GM10248 (cell line): ENCODE data around the gene HOXA7.

Source experiments
- CTCF ChIA-PET: fragments of 300-600 bp; sonication (Branson Sonifier 250); formaldehyde crosslinking; extraction: SDS; loops from one replicate; lab custom pipeline; 2021; ENCODE audit warnings: antibody characterized with exemption; lab: Yijun Ruan, JAX
- POLR2A ChIA-PET: fragments of 350-650 bp; sonication (Branson Sonifier 250); formaldehyde crosslinking; extraction: SDS; loops from one replicate; lab custom pipeline; 2020; ENCODE audit warnings: antibody characterized with exemption; lab: Yijun Ruan, JAX
- DNase-seq: peaks from one replicate; pipeline ENCODE4 v3.0.0; 2012; ENCODE audit errors: extremely low spot score
- CTCF ChIP-seq: IDR thresholded peaks from 2 replicates; pipeline ENCODE4 v1.5.1; 2012; ENCODE audit warnings: mild to moderate bottlenecking, low read depth; ENCODE audit errors: extremely low read depth, missing control alignments, control extremely low read depth

Gene HOXA7

DNA sequence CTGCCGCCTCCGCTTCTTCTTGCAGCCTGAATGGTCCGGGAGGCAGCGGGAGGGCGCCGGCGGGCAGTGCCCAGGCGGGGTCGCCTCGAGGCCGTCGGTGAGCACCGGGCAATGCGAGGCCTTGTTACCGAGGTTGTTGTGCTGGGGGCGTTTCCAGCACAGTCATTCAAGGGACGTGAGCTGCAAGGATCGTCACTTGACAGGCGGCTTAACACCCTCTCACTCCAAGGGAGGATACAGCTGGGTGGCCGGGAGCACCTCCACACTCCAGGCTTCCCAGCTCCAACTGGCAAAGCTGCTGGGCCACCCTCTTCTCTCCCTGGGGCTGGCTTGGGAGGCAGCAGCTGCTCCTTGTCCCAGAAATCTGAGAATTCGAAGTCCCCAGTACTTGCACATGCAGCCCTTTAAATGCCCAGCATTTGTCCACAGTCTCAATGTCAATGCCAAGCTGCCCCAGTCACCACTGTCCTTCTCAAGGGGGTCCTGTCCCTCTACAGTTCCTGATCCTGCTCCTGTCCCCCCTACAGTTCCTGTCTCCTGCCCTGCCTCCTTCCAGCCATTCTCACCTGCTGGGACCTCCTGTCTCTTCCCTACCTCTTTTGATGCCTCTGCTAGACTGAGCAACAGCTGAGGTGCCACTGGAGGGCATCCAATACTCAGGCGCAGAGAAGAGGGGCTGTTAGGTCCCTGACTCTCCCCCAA is 33.0 kb upstream of the HOXA7 start:
- TF ChIP-seq CTCF: no peak
- ChIA-PET POLR2A (no interaction called here), CTCF (interaction anchor here (2.0 to 2.3 kb wide), 2 partner anchors 10 to 28 kb away, joined by 6 to 11 read pairs; no protein-coding TSS in a partner anchor)
- no peak for DNase-seq

DNA sequence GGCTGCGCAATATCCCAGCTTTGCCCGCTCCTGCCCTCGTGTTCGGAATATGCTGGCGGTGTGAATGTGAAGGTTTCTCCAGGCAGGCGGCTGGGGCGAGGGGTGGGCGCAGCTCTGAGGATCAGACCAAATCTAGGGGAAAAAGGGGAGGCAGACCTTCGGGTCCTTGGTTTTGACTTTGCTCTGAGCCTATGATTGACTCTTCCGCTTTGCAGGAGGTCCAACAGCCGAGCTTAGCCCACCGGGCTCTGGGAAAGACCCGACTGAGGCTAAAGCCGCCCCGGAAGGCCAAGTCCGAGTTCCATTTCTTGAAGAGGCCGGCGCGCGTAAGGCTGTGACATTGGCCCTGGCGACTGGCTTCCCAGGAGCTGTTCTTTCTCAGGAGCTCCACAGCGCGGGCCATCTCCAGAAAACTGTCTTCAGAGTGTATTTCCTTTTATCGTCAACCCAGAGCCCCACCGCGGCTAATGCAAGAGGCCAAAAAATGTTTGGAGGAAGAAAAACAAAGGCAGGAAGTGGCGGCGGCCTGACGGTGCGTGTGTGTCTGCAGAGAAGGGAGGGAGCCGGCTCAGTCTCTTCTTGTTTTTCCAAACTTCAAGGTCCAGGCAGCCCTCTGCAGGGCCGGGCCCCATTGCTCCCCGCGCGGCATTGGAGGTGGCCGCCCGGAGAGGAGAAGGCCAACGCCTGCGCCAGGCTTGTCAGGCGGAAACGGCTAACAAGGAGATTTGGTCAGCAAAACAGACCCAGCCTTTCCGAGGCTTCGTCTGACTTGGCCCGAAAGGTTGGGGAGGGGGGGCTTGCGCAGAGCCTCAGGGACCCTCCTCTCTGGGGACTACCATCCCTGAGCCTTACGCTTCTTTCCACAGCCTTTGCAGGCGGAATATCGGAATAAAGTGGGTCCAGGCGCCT is 32.2 kb upstream of the HOXA7 start:
- no peak for TF ChIP-seq CTCF
- no peak for DNase-seq
- ChIA-PET POLR2A (no interaction called here), CTCF (interaction anchor here (2.3 kb wide), 1 partner anchor 28 kb away, joined by 6 read pairs; no protein-coding TSS in a partner anchor)

DNA sequence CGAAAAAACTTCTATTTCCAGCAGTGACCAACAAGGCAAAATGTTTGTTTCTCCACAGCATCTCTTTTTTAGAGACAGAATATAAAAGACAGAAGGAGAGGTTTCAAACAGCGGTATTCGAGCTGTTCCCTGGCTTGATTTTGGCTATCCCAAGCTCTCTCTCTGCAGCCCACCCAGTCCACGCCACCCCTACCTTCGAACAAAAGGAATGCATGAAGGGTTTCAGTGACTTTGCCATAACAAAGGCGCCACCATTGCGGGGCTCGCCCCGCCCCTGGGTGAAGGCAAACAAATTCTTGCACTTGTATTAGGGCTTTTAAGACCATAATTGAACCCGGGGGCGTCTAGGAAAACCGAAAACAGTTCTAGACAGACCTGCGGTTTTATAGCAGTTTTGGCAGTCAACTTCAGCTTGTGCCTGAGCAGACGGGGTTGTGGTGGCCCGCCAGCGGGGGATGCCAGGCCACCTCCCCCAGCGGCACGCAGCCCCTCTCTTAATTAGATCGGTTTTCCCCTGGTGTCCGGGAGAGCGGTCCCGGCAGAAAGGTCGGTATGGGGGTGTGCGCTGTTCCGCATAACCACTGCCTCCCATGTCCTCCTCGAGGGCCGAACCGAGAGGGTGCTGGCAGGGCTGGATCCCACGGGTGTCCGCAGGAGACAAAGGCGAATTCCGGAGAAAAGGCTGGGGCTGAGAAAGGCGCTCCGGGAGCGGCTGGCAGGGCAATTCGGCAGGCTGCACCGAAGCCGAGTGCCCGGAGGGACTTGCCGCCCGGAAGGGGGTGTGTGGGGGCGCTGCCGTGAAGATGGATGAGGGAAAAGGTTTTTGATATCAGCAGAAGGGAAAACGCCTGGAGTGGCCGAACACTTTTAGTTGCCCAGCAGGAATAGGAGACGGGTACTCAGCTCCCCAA is 31.3 kb upstream of the HOXA7 start:
- ChIA-PET CTCF (interaction anchor here (1.1 to 5.1 kb wide), 2 partner anchors 8 to 909 kb away, joined by 3 to 41 read pairs; no protein-coding TSS in a partner anchor), POLR2A (no interaction called here)
- DNase-seq: no peak
- TF ChIP-seq CTCF: no peak

DNA sequence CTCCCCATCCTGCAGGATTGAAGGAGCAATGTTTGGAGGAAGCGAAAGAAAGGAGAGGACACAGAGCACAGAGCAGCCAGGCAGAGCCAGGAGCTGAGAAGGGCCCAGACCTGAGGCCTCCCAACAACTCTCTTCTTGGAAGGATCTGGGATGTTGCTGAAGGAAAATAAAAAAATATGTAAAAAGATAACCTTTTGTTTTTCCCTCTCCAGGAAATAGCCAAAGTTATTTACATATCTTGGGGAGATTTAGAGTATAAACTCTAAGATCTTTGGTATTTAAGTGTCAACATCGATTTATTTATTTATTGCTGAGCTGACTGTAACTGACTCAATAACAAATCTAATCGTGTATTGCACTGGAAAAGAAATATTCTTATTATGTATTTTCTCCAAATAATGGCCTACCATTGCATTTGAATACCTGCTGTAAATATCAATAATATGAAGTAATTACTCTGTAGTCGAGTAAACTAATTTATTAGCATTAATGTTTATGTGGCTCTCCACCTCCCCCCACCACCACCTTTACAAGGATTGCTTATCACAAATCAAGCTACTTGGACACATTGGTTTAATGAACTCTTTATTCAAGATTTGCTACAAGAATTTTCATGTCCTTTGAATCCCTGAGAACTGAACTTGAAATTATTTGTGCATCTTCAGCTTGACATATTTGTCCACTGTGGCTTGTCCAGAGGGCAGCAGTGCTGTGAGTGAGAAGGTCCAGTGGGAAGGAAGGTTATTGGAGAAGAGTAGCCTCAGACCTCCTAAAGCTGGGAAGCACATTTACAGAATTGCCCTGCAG is 30.4 kb upstream of the HOXA7 start:
- TF ChIP-seq CTCF: no peak
- no peak for DNase-seq
- ChIA-PET POLR2A (no interaction called here), CTCF (interaction anchor here (1.1 to 5.1 kb wide), 3 partner anchors 9 to 909 kb away, joined by 3 to 41 read pairs (median 9); no protein-coding TSS in a partner anchor)

GRCh38 chr7:27185854-27186667 is 29.6 kb upstream of the HOXA7 start:
- TF ChIP-seq CTCF: no peak
- ChIA-PET POLR2A (no interaction called here), CTCF (interaction anchor here (1.1 to 5.1 kb wide), 4 partner anchors 9 to 910 kb away, joined by 3 to 41 read pairs (median 6); no protein-coding TSS in a partner anchor)
- no peak for DNase-seq
